NCI-H1105 treated with DMSO at 0.1 percent for 48 hours (cell line): ENCODE data around the gene PHLDB1.
A peak's percentile ranks its signal among the peaks of the same experiment; 100 is the strongest.
"Not testable (repeated sequence)": the region's sequence is repeated elsewhere in the genome, so short reads cannot be mapped to it uniquely, and the experiment has no call there.

Experiments used
- DNase-seq: peaks from one replicate; lab custom pipeline; 2025; lab: John Stamatoyannopoulos, UW

Gene PHLDB1

DNA sequence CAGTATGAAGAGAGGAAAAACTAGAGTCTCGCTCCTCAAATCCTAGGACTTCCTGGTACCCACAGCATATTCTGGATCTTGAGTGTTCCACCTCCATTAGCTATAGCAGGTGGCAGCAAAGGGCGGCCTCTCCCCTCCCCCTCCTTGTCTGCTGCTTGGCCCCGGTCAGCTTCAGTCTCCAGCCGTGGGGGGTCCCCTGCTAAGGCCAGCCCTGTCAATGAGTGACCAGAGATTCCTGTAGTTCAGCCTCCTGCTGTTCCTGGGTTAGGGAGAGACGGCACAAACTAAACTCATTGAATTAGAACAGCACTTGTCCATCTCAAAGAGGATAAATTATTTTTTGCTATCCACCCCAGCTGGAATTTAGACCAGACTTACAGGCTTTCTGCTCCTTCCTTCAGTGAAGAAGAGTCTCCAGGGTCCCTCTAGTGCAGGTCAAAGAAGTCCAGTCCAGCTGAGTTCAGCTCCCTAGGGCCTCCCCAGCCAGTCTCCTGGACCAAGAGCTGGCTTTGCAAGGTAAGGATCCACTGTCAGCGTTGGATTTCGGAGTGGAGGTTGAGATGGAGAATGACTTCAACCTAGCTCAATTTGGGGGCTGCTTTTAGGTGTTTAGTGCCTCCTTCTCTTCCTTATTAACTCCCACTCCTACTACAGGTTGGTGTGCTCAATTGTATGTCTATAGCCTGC lies 1.1 kb upstream of the PHLDB1 start:
- DNase-seq, result no peak

GRCh38 chr11:118606844-118607228 lies 579 bp upstream of the PHLDB1 start:
- DNase-seq, result no peak

- no peak for DNase-seq
These were observed 1.2 kb downstream of the PHLDB1 start for GRCh38 chr11:118608360-118609227.

GRCh38 chr11:118609380-118610224 lies 2.2 kb downstream of the PHLDB1 start:
- no peak for DNase-seq

DNA sequence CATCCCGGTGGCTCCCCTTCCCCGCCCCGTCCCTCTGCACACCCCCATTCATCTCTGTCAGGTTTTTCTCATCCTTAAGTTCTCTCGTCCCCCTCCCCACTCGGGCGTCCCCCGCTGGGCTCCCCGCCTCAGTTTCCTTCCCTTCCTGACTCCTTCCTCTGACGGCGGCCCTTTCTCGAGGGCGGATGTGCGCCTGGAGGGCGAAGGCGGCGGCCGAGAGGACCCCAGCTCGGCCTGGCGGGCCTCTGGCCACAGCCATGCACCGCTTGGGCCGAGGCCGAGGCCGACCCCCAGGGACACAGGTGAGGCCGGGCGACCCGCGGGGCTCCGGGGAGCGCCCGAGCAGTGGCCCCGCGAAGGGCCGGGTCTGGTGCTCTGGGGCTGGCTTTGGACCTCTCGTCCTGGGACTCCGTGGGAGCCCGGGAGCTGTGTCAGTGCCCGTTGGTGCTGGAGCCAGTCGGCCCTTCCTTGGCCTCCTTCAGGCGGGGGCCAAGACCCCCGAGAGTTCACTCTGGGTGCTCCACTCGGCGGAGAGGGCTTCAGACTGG lies 2.9 kb downstream of the PHLDB1 start:
- DNase-seq, result no peak

GRCh38 chr11:118610773-118611432 lies 3.5 kb downstream of the PHLDB1 start:
- no peak for DNase-seq

DNA sequence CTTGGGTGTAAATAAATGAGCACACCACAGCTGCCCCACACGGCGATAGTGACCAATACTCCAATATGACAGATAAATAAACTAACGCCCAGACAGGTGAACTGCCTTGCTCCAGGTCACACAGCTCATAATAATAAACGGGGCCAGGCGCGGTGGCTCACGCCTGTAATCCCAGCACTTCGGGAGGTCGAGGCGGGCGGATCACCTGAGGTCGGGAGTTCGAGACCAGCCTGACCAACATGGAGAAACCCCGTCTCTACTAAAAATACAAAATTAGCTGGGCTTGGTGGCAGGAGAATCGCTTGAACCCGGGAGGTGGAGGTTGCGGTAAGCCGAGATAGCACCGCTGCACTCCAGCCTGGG lies 4.0 kb downstream of the PHLDB1 start:
- not testable (repeated sequence) for DNase-seq

GRCh38 chr11:118612378-118612777 lies 5.0 kb downstream of the PHLDB1 start:
- no peak for DNase-seq

DNA sequence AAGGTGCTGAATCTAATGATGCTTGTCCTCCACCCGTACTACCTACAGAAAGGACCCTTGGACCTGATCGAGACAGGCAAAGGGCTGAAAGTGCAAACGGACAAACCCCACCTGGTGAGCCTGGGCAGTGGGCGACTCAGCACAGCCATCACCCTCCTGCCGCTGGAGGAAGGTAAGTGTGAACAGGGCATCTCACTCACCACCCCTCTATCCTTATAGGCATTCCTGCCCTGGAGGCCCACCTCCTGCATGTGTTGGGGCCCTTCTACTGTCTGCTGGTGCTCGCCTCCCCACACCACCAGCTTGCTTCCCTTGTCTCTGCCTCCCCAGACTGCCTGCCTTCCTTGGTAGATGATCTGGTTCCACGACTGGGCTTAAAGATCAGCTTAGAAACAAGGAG lies 7.1 kb downstream of the PHLDB1 start:
- no peak for DNase-seq

DNA sequence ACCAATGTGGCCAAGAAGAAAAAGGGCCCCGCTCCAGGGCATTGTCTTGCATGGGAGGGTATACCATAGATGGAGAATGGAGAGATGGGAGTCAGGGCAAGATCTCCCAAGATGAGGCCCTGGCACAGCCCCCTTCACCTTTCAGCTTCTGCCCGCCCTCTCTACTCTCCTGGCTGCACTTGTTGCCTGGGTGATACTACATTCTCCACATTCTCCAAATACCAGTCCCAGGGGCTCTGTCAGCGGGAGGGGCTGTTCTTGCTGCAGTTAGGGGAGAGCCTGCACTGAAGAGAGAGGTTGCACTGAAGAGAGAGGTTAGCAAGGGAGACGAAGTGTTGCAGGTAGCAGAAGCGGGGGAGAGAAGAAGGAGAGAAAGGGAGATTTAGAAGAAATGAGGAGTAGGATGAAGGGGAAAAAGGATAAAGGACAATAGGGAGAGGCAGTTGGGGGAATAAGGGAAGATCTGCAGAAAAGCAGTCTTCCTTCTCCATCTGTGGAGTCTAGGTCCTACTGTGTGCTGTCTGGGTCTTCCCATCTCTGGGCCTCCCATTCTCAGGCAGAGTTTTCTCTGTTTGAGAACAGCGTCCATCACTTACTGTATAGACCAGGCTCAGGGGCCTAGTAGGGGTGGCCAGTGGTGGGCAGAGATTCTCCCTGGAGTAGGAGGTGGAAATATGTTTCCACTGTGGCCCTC lies 8.0 kb downstream of the PHLDB1 start:
- no peak for DNase-seq

DNA sequence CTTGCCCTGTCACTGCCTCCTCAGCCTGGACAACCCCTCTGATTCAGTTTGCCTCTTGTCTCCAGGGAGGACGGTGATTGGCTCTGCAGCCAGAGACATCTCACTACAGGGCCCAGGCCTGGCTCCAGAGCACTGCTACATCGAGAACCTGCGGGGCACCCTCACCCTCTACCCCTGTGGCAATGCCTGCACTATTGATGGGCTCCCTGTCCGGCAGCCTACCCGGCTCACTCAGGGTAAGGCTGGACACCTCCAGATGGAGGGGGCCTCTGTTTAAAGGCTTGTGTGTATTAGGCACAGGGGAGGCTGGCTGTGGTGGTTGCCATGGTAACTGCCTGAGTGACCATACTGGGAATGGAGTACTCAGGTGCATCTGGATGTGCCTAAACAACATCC lies 8.6 kb downstream of the PHLDB1 start:
- no peak for DNase-seq

- DNase-seq, result peak; percentile 72
These were observed 10.9 kb downstream of the PHLDB1 start for GRCh38 chr11:118618115-118618990.

GRCh38 chr11:118618991-118619375 lies 11.6 kb downstream of the PHLDB1 start:
- no peak for DNase-seq

GRCh38 chr11:118619444-118620197 lies 12.2 kb downstream of the PHLDB1 start:
- no peak for DNase-seq

GRCh38 chr11:118620529-118621070 lies 13.2 kb downstream of the PHLDB1 start:
- no peak for DNase-seq

DNA sequence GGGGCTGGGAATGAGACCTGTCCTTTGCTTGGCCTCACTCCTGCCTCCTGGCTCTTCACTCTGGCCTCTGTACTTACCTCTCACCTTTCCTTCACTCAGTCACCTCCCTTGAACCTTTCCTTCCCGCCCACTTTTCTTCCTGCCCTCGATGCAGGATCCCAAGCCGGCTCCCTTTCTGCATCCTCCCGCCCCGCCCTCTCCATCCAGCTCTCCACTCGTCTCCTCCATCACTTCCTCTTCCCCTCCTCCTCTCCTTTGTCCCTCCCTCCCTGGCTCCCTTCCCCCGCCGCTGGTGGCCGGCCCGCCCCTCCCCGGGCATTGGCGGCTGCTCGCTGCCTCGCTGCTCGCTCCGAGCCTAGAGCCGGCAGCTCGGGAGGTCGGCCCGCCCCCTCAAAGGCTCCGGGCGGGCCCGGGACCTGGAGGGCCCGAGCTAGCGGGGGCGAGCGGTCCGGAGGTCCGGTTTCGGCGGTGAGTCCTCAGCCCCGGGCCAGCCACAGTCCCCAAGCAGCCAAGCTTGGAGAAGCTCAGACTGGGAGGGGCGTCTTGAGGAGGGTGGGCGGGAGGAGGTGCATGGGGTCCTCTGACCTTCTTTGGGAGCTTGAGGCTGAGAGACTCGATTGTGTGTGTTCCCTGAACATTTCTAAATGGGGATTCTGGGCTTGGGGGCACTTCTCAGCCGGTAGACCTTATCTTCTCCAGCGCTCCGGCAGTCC lies 13.8 kb downstream of the PHLDB1 start:
- DNase-seq, result peak; percentile 95

GRCh38 chr11:118621784-118622375 lies 14.5 kb downstream of the PHLDB1 start:
- DNase-seq, result no peak
